Measurements from ENCODE around the gene ENTPD6. TPM values are rescaled to one million over a fixed set of nuclear protein-coding genes. Genes with fewer than 3 reads are reported as not detected.
A peak's percentile ranks its signal among the peaks of the same experiment; 100 is the strongest.

Gene ENTPD6
- total RNA-seq, 2 donors from 2014 or later: 77.1 to 93.6 TPM

GRCh38 chr20:25252230-25252651, 56.7 kb downstream of the ENTPD6 start:
- no peaks in the 10 kb centered on the region for H3K9me3 ChIP-seq (ENCODE audit: control insufficient read depth, low read length)
- no peaks in the 10 kb centered on the region for H3K27me3 ChIP-seq (ENCODE audit: control insufficient read depth, insufficient read depth, low read length, poor library complexity, severe bottlenecking)
- H3K27me3 Mint-ChIP-seq (ENCODE audit: insufficient read depth): no peaks in the 10 kb centered on the region
- peaks cover 8% of the 10 kb centered on the region for H3K36me3 Mint-ChIP-seq (ENCODE audit: low read depth)
- H3K36me3 ChIP-seq (ENCODE audit: control insufficient read depth, insufficient read depth, low read length): peaks cover 28% of the 10 kb centered on the region
- H3K4me1 Mint-ChIP-seq: peaks cover 40% of the 10 kb centered on the region
- no peak overlapping the region for H3K27ac ChIP-seq (ENCODE audit: low read depth, low read length)
- no peak for TF ChIP-seq CTCF (conservative IDR thresholded peaks at IDR 0.05)
- H3K27ac Mint-ChIP-seq: no peak overlapping the region
- no peak overlapping the region for H3K4me3 ChIP-seq (ENCODE audit: low read length)
- no peaks in the 10 kb centered on the region for H3K9me3 Mint-ChIP-seq
- H3K4me3 Mint-ChIP-seq: no peak overlapping the region
- no peak overlapping the region for H3K9ac ChIP-seq (ENCODE audit: extremely low read depth, low read length, poor library complexity, severe bottlenecking)
- peak; percentile 26 for DNase-seq
- H3K4me1 ChIP-seq (ENCODE audit: control insufficient read depth, insufficient read depth, low read length): peaks cover 2% of the 10 kb centered on the region
- WGBS, 2 experiments (ENCODE audit: insufficient coverage in 1 of 2, insufficient read length in 1 of 2): 96 to 97% methylated on average over 5 to 6 of the region's 6 CpGs

- H3K4me3 ChIP-seq (ENCODE audit: low read length): no peak overlapping the region
- peaks cover 2% of the 10 kb centered on the region for H3K4me1 ChIP-seq (ENCODE audit: control insufficient read depth, insufficient read depth, low read length)
- WGBS, 2 experiments (ENCODE audit: insufficient coverage in 1 of 2, insufficient read length in 1 of 2): 89 to 90% methylated on average over 1 to 6 of the region's 6 CpGs
- H3K36me3 ChIP-seq (ENCODE audit: control insufficient read depth, insufficient read depth, low read length): peaks cover 30% of the 10 kb centered on the region
- Mint-ChIP-seq H3K27me3 (ENCODE audit: insufficient read depth) (no peaks in the 10 kb centered on the region), H3K36me3 (ENCODE audit: low read depth) (peaks cover 10% of the 10 kb centered on the region), H3K4me3 (no peak overlapping the region), H3K27ac (no peak overlapping the region), H3K4me1 (peaks cover 40% of the 10 kb centered on the region), H3K9me3 (no peaks in the 10 kb centered on the region)
- H3K27me3 ChIP-seq (ENCODE audit: control insufficient read depth, insufficient read depth, low read length, poor library complexity, severe bottlenecking): no peaks in the 10 kb centered on the region
- H3K9me3 ChIP-seq (ENCODE audit: control insufficient read depth, low read length): no peaks in the 10 kb centered on the region
- no peak overlapping the region for H3K9ac ChIP-seq (ENCODE audit: extremely low read depth, low read length, poor library complexity, severe bottlenecking)
- TF ChIP-seq CTCF (conservative IDR thresholded peaks at IDR 0.05): no peak
- no peak overlapping the region for H3K27ac ChIP-seq (ENCODE audit: low read depth, low read length)
- peak; percentile 35 for DNase-seq
Observed at GRCh38 chr20:25252686-25253421, 57.3 kb downstream of the ENTPD6 start.

- Mint-ChIP-seq H3K27me3 (ENCODE audit: insufficient read depth) (no peaks in the 10 kb centered on the region), H3K9me3 (no peaks in the 10 kb centered on the region), H3K4me1 (peaks cover 44% of the 10 kb centered on the region), H3K27ac (no peak overlapping the region), H3K36me3 (ENCODE audit: low read depth) (peaks cover 12% of the 10 kb centered on the region), H3K4me3 (no peak overlapping the region)
- Histone ChIP-seq H3K9ac (ENCODE audit: extremely low read depth, low read length, poor library complexity, severe bottlenecking) (no peak overlapping the region), H3K27ac (ENCODE audit: low read depth, low read length) (no peak overlapping the region), H3K4me3 (ENCODE audit: low read length) (no peak overlapping the region), H3K4me1 (ENCODE audit: control insufficient read depth, insufficient read depth, low read length) (peaks cover 2% of the 10 kb centered on the region), H3K27me3 (ENCODE audit: control insufficient read depth, insufficient read depth, low read length, poor library complexity, severe bottlenecking) (no peaks in the 10 kb centered on the region), H3K36me3 (ENCODE audit: control insufficient read depth, insufficient read depth, low read length) (peaks cover 32% of the 10 kb centered on the region), H3K9me3 (ENCODE audit: control insufficient read depth, low read length) (no peaks in the 10 kb centered on the region)
- WGBS, 2 experiments (ENCODE audit: insufficient coverage in 1 of 2, insufficient read length in 1 of 2): 95% methylated on average over 7 to 11 of the region's 11 CpGs
- no peak for DNase-seq
- no peak for TF ChIP-seq CTCF (conservative IDR thresholded peaks at IDR 0.05)
Observed at GRCh38 chr20:25253606-25254275, 58.2 kb downstream of the ENTPD6 start.

Data from endodermal cell (in vitro differentiated cells).